ENCODE measurements around the gene FGF11. TPM values are rescaled to one million over a fixed set of nuclear protein-coding genes. Genes with fewer than 3 reads are reported as not detected.

FGF11 gene
- polyA plus RNA-seq (2013, experiment 1 of 2; ENCODE audit: insufficient read length), result 6.5 TPM
- 10.5 TPM for polyA plus RNA-seq (2013, experiment 2 of 2; ENCODE audit: insufficient read length)

- DNase-seq, result no peak
Observed at GRCh38 chr17:7439462-7440112, at the start of gene FGF11. Gene FGF11, plus strand, starts transcription at chr17:7439512. Its CDS starts 109 bp downstream, at chr17:7439621.

DNA sequence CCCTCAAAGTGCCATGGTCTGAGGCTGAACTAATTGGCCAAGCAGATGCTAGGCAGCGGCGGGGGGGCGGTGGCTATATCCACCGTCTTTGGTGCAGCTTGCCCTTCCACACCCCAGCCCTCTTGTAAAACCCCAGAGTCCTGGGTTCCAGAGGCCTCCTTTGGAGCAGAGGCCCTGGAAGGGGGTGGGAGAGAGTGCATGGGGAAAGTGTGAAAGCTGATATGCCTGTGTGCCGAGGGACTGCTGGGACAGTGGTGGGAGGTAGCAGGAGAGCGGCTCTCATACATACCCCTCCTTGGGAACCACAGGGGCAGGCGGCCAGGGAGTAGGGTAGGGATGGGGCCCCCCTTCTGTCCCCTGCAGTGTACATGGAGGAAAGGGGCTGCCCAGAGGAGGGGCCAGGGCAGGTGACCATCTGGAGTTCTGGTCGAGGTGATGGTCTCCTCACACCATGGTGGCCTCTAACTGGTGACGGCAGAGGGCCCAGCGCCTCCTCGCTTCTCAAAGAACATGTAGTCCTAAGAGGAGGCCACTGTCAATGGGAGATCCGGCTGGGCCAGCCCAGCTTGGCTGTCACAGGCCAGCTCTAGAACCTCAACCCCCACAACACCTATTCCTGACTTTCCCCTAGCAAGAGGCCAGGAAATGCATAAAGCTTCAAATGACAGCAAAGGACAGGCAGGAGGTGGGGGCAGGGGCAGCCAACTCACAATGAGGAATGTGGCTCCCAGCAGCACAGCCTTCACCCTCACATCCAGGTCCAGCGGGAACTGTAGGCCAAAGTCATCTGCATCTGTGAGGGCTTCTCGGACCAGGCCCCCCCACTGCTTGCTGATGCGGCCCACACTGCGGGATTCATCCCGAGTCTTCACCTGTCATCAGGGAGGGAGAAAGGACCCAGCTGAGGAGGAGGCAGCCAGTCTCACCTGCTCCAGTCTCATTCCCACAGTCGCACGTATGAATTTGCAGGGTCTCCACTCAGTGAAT is 49.1 kb upstream of the FGF11 start:
- DNase-seq, result no peak

- DNase-seq, result no peak
Observed at GRCh38 chr17:7391307-7391706, 48.0 kb upstream of the FGF11 start.

- no peak for DNase-seq
Observed at GRCh38 chr17:7392696-7393612, 46.4 kb upstream of the FGF11 start.

GRCh38 chr17:7393613-7394451 is 45.5 kb upstream of the FGF11 start:
- DNase-seq, result no peak

- peak; percentile 89 for DNase-seq
Observed at GRCh38 chr17:7394452-7395191, 44.7 kb upstream of the FGF11 start, which contains the start of gene PLSCR3. Gene PLSCR3, minus strand, starts transcription at chr17:7394525. Its CDS starts 415 bp downstream, at chr17:7394110.

- no peak for DNase-seq
Observed at GRCh38 chr17:7396147-7396546, 43.2 kb upstream of the FGF11 start.

DNA sequence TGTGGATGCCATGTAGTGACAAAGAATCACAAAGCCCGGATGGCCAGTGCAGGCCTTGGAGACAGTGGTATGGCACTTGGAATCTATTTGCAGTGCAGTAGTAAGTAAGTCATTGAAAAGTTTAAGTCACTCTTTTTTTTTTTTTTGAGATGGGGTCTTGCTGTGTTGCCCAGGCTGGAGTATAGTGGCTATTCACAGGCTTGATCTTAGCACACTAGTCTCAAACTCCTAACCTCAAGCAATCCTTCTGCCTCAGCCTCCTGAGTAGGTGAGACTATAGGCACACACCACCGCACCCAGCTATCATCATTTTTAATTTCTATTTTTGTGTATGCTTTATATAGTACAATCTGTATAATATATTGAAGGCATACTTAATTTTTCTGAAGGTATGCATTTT is 40.7 kb upstream of the FGF11 start:
- DNase-seq, result no peak

DNA sequence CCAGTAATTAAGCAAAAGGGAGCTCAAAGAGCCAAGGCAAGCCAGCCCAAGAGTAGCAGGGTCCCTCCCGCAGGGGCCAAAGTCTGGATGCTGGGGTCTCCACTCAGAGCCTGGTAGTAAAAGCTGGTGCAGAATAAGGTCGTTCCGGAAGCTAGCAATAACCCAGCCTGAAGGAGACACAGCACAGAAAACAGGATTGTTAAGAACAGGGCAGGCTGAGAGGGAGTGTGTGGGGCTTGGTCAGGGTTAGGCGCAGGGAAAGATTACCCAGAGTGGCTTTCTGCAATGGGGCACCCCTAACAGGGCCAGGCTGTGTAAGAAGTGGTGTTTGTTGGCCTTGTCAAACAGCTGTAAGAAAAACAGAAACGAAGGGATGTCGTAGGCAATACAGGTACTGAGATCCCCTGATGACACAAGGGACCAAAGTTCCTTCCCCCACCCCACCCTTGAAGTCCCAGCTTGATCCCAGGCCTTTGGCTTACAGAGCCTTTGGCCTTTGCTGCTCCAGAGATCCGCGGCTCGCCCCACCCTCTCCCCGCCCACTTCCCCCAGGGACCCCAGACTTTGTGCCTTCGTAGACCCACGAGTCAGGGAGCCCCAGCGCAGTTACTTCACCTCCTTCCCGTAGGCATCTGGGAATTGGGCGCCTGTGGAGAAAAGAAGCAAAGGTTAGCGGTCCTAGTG is 36.1 kb upstream of the FGF11 start:
- no peak for DNase-seq

GRCh38 chr17:7403727-7403976 is 35.7 kb upstream of the FGF11 start:
- no peak for DNase-seq

DNA sequence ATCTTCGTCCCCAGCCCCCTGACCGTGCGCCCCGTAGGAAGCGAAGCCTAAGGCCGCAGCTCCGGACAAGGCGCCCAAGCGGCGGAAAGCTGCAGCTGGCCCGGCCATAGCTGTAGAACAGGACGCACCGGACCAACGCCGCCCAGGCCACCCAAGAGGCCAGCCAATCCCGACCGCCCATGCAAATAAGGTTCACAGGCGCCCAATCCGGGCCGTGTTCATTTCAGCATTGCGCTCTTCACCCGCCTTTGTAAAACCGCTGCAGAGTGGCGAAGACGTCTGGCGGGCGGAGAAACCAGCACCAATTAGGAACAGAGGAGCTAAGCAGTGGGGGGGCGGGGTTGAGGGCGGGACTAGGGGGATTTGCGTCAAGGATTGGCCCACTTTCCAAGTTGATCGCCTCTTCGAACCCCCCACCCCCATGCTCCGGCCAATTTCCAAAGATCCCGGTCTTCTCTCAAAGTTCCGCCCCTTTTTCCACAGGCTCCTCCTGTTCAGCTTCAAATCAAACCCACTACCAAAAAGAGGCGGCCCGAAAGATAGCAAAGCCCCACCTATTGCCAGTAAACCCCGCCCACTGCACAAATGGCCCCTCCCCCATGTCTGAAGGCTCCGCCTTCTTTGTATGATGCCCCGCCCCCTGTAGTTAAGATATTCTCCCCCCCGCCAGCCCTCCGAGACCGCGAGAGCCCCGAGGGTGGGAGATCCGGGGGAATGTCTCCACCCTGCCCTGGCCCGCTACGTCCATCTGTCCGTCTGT is 35.2 kb upstream of the FGF11 start, which contains the start of gene TMEM256:
TMEM256 (minus strand) TSS at position 121 of the 760 bp plus-strand sequence; CDS start at position 108, 13 bp downstream.
- DNase-seq, result peak; percentile 100

GRCh38 chr17:7404737-7405349 is 34.5 kb upstream of the FGF11 start:
- DNase-seq, result peak; percentile 31

DNA sequence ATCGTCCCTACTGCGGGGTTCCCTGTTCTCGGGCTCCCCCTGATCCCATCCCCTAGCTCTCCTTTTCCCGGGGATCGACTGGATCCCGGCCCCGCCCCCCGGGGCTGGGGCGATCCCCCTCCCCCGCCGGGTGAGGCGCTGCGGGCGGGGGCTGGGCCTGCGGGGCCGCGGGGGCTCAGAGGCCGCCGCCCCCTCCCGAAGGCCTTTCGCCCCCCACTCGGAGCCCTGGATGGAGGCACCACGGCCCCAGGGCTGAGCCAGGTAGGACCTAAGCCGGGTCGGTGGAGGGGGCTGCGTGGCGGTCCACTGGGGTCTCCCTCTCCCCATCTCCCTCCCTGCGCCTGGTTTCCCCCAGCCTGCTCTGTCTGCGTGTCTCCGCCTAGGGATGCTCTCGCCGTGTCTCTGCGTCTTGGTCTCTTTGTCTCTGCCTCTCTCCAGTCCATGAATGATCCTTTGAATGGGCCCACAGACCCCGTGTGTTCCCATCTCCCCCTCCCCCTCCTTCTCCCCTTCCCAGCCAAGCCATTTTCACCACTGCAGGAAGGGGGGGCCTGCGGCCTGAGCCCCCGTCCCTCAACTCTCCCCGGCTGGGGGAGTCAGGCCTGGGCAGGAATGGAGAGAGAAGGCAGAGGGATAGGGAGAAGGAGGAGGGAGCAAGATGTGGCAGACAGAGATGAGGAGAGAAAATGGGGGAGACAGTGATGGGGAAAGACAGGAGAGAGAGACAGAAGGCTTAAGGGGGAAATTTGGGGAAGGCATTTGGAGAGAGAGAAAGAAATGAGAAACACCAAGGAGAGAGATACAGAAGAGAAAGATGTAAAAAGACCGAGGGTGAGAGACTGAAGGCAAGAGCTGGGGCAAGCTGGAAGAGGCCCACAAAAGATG is 33.7 kb upstream of the FGF11 start:
- DNase-seq, result no peak

DNA sequence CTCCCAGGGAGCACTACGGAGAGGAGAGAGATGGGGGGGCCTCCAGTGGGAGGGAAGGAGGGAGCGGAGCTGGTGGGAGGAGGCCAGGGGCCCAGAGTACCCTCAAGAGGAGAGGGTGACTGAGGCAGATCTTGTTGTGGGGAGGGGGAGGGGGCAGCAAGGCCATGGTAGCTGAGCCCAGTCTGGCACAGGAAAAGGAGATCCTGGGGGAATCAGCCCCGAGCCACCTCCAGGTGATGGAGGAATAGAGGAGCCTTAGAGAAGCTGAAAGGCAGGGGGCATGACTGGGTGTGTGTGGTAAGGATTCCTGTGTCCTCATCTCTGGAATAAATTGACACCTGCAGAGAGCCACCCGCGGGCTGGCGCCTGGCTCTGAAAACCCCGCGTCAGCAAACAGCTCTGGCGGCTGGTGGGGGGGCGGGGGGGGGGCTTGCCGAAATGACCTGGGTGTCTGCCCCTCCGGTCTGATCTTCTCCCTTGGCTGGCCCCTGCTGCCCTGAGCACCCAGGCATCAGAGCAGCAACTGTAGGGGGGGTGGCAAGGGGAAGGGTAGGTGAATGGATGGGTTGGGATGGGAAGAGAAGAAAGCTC is 33.0 kb upstream of the FGF11 start:
- no peak for DNase-seq

DNA sequence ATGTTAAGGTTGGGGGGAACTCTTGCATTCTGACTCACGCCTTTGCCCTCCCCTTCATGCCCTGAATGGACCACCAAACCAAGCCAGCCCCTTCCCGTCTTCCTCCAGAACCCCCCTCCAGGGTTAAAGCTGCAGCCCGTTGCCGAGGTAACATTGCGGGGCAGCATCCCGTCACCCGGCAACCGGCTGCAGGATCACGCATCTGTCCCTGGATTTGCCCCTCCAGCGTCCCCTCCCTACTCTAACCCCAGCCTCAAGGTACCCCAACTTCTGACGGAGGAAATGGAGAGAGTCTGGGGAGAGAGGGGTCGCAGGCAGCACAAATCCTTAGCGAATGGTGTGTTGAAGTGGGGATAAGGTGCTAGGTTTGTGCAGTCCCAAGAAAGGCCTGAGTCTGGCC is 32.2 kb upstream of the FGF11 start:
- DNase-seq, result no peak

DNA sequence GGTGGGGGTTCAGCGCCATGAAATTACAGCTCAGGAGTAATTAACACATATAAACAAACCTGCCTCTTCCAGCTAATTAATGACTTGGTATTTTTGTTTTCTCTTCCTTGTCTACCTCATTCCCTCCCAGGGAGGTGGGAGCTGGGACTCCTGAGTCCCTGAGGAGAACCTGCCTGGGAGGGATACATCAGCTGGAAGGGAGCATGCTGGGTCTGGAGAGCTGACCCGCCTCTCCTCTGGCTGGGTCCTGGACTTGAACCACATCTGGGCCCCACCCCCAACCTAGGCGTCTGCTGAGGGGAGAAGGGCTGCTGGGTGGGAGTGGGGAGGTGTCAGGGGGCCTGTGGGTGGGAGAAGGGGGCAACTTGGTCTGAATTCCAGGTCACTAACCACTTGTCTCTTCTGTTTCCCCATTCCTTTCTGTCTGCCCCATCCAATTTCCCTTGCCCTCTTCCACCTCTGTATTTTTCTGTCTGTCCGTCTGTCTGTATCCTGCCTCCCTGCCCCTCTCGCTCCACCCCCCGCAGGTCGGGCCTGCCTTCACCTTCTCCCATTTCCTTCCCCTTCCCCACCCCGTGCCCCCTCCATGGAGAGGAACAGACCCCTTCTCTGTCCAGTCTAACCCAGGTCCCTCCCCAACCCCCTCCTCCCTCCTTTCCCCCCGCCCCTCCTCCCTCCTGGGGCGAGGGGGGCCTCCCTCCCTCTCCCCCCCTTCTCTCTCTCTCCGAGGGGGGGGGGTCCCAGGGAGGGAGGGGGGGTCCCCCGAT is 31.6 kb upstream of the FGF11 start, which contains the start of gene NLGN2:
NLGN2 (plus strand) TSS at position 361 of the 767 bp plus-strand sequence. CDS start 411 bp downstream, outside the sequence.
- DNase-seq, result no peak
